Measurements from ENCODE around the gene TAF1C. TPM values are rescaled to one million over a fixed set of nuclear protein-coding genes. Genes with fewer than 3 reads are reported as not detected.

Gene TAF1C
- total RNA-seq, 1 experiment from 2014 or later = 31.9 TPM

GRCh38 chr16:84180519-84181140, 6.2 kb downstream of the TAF1C start:
- CTCF ChIA-PET = no interaction called here
- in situ Hi-C loops (cut with HindIII; ENCODE audit: low pct_unique_long_range_greater_than_20kb, low sequenced_read_pairs) = no loop called here
- DNase-seq (ENCODE audit: low read depth, low spot score) (no peak), ATAC-seq (no peak)
- Histone ChIP-seq H3K27me3 (ENCODE audit: control insufficient read depth, insufficient read depth, low read length) (no peaks in the 10 kb centered on the region), H3K27ac (ENCODE audit: low read length) (no peak overlapping the region), H3K9me3 (ENCODE audit: control insufficient read depth, insufficient read depth, low read depth, low read length) (no peaks in the 10 kb centered on the region), H3K4me1 (ENCODE audit: control insufficient read depth, insufficient read depth, low read length) (peaks cover 19% of the 10 kb centered on the region), H3K36me3 (ENCODE audit: control insufficient read depth, insufficient read depth, low read length) (no peaks in the 10 kb centered on the region), H3K4me3 (ENCODE audit: low read depth in 2 of 2, low read length in 2 of 2) (no peak overlapping the region)
- no TSS peak for BruUV-seq (replicated peaks)
- intact Hi-C loops (cut with micrococcal nuclease; ENCODE audit: unreplicated experiment) = loop anchor here (5.0 to 10.0 kb wide), 2 partner anchors 127 to 304 kb away; no protein-coding TSS in a partner anchor
- POLR2A ChIA-PET = no interaction called here
- TF ChIP-seq, protein P1, sequence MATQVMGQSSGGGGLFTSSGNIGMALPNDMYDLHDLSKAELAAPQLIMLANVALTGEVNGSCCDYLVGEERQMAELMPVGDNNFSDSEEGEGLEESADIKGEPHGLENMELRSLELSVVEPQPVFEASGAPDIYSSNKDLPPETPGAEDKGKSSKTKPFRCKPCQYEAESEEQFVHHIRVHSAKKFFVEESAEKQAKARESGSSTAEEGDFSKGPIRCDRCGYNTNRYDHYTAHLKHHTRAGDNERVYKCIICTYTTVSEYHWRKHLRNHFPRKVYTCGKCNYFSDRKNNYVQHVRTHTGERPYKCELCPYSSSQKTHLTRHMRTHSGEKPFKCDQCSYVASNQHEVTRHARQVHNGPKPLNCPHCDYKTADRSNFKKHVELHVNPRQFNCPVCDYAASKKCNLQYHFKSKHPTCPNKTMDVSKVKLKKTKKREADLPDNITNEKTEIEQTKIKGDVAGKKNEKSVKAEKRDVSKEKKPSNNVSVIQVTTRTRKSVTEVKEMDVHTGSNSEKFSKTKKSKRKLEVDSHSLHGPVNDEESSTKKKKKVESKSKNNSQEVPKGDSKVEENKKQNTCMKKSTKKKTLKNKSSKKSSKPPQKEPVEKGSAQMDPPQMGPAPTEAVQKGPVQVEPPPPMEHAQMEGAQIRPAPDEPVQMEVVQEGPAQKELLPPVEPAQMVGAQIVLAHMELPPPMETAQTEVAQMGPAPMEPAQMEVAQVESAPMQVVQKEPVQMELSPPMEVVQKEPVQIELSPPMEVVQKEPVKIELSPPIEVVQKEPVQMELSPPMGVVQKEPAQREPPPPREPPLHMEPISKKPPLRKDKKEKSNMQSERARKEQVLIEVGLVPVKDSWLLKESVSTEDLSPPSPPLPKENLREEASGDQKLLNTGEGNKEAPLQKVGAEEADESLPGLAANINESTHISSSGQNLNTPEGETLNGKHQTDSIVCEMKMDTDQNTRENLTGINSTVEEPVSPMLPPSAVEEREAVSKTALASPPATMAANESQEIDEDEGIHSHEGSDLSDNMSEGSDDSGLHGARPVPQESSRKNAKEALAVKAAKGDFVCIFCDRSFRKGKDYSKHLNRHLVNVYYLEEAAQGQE (IDR thresholded peaks at IDR 0.05; ENCODE audit: insufficient read depth in 1 of 2, low read depth in 2 of 2, low read length in 1 of 2) = no peak
- TF ChIP-seq POLR2AphosphoS5 (IDR thresholded peaks at IDR 0.05; ENCODE audit: low read depth, low read length) = no peak
- TF ChIP-seq TCF7L2 (IDR thresholded peaks at IDR 0.05; ENCODE audit: low read depth, low read length) = no peak
- TF ChIP-seq CTCF (IDR thresholded peaks at IDR 0.05) = no peak
- no peak for TF ChIP-seq SIN3A (IDR thresholded peaks at IDR 0.05; ENCODE audit: borderline replicate concordance, insufficient read depth, low read depth, low read length)

GRCh38 chr16:84179612-84180320, 7.1 kb downstream of the TAF1C start:
- Histone ChIP-seq H3K9me3 (ENCODE audit: control insufficient read depth, insufficient read depth, low read depth, low read length) (no peaks in the 10 kb centered on the region), H3K27me3 (ENCODE audit: control insufficient read depth, insufficient read depth, low read length) (no peaks in the 10 kb centered on the region), H3K27ac (ENCODE audit: low read length) (no peak overlapping the region), H3K4me1 (ENCODE audit: control insufficient read depth, insufficient read depth, low read length) (peaks cover 22% of the 10 kb centered on the region), H3K36me3 (ENCODE audit: control insufficient read depth, insufficient read depth, low read length) (no peaks in the 10 kb centered on the region), H3K4me3 (ENCODE audit: low read depth in 2 of 2, low read length in 2 of 2) (no peak overlapping the region)
- DNase-seq (ENCODE audit: low read depth, low spot score) (no peak), ATAC-seq (no peak)
- TF ChIP-seq SIN3A (IDR thresholded peaks at IDR 0.05; ENCODE audit: borderline replicate concordance, insufficient read depth, low read depth, low read length) = no peak
- intact Hi-C loops (cut with micrococcal nuclease; ENCODE audit: unreplicated experiment) (loop anchor here (5.0 to 10.0 kb wide), 2 partner anchors 128 to 305 kb away; no protein-coding TSS in a partner anchor), in situ Hi-C loops (cut with HindIII; ENCODE audit: low pct_unique_long_range_greater_than_20kb, low sequenced_read_pairs) (no loop called here)
- POLR2A ChIA-PET = no interaction called here
- no TSS peak for BruUV-seq (replicated peaks)
- CTCF ChIA-PET = no interaction called here
